ENCODE results near the gene HOOK2.
A peak's percentile ranks its signal among the peaks of the same experiment; 100 is the strongest.

Gene HOOK2

DNA sequence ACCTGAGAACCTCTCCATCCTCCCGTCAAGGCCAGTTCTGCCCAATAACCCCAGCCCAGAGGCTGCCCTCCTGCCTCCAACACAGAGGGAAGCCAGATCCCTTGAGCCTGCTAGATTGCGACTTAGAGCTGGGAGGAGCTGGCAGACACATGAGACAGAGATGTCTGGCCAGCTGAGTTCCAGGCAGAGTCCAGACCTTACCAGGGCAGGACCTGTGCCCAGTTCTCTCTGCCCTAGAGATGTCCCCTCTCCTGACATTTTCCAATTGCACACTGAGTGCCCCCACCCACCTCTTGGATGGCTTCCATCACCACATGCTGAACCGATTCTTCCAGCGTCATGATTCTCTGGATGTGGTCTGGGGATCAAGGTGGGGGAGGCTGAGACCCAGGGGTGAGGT is 3.0 kb downstream of the HOOK2 start:
- DNase-seq (ENCODE audit: low read depth), result no peak
- TF ChIP-seq CTCF (IDR thresholded peaks at IDR 0.05; ENCODE audit: insufficient read depth, low read depth, low read length, missing control alignments), result no peak

GRCh38 chr19:12770922-12771321 is 4.4 kb downstream of the HOOK2 start:
- TF ChIP-seq CTCF (IDR thresholded peaks at IDR 0.05; ENCODE audit: insufficient read depth, low read depth, low read length, missing control alignments), result no peak
- no peak for DNase-seq (ENCODE audit: low read depth)
- no peak overlapping the region for H3K4me3 ChIP-seq (ENCODE audit: low read depth, low read length)

More for the DNA sequence above, 3.0 kb downstream of the HOOK2 start:
- no peak overlapping the region for H3K4me3 ChIP-seq (ENCODE audit: low read depth, low read length)

GRCh38 chr19:12769689-12770088 is 5.7 kb downstream of the HOOK2 start:
- TF ChIP-seq CTCF (IDR thresholded peaks at IDR 0.05; ENCODE audit: insufficient read depth, low read depth, low read length, missing control alignments), result peak; percentile 7
- no peak overlapping the region for H3K4me3 ChIP-seq (ENCODE audit: low read depth, low read length)
- peak; percentile 89 for DNase-seq (ENCODE audit: low read depth)

- TF ChIP-seq CTCF (IDR thresholded peaks at IDR 0.05; ENCODE audit: insufficient read depth, low read depth, low read length, missing control alignments), result no peak
Observed at GRCh38 chr19:12767666-12768065, 7.7 kb downstream of the HOOK2 start.

DNA sequence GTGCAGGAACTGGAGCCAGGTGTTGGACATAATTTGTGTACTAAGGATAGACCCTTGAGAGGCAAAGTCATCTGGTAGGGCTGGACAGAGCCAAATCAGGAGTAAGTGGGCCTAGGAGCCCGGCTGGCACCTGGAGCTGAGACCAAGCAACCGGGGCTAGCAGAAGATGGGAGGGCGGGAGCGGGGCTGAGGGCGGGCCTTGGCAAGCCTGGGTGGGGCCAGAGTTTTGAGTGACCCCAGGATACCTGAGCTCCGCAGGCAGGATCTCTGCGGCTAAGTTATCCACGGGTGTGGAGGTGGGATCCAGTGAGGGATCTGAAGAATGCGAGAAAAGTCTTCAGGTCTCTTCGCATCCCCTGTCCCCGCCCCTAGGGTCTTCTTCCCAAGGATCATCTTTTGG is 8.2 kb downstream of the HOOK2 start:
- no peak for DNase-seq (ENCODE audit: low read depth)
- no peak overlapping the region for H3K4me3 ChIP-seq (ENCODE audit: low read depth, low read length)
- TF ChIP-seq CTCF (IDR thresholded peaks at IDR 0.05; ENCODE audit: insufficient read depth, low read depth, low read length, missing control alignments), result no peak

More at GRCh38 chr19:12767666-12768065, 7.7 kb downstream of the HOOK2 start:
- DNase-seq (ENCODE audit: low read depth), result no peak
- no peak overlapping the region for H3K4me3 ChIP-seq (ENCODE audit: low read depth, low read length)

DNA sequence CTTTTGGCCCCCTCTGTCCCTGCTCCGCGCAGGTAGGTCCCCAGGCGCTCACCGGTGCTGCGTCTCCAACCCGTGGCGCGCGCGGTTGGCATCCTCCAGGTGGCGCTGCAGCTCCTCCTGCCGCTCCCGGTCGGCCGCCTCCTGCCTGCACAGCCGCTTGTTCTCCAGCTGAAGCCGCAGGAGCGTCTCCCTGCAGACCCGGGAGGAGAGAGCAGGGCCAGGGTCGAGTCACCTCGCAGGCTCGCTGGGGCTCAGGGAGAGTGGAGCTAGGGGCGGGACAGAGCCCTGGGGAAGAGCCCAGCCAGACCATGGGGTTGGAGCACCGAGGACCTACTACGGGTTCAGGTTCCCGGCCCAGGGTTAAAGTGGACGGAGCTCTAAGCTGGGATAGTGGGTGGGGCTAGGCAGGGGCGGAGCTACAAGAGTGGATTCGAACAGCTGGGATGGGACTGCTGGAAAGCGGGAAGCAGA is 9.3 kb downstream of the HOOK2 start:
- peak overlapping the region; percentile 28; the same call in 1 of the 2 replicates for H3K4me3 ChIP-seq (ENCODE audit: low read depth, low read length)
- peak; percentile 85 for TF ChIP-seq CTCF (IDR thresholded peaks at IDR 0.05; ENCODE audit: insufficient read depth, low read depth, low read length, missing control alignments)
- peak; percentile 84 for DNase-seq (ENCODE audit: low read depth)

- TF ChIP-seq CTCF (IDR thresholded peaks at IDR 0.05; ENCODE audit: insufficient read depth, low read depth, low read length, missing control alignments), result no peak
- no peak for DNase-seq (ENCODE audit: low read depth)
Observed at GRCh38 chr19:12764698-12765097, 10.7 kb downstream of the HOOK2 start.

More at GRCh38 chr19:12764698-12765097, 10.7 kb downstream of the HOOK2 start:
- H3K4me3 ChIP-seq (ENCODE audit: low read depth, low read length), result no peak overlapping the region

Measured in GM12865 (cell line).